Islet of Langerhans (tissue), 1 donor: ENCODE data around the gene LIM2.
A peak's percentile ranks its signal among the peaks of the same experiment; 100 is the strongest.

Experiments used
- FAIRE-seq: peaks from one replicate; lab custom pipeline; 2011; peaks lifted over from hg19 to GRCh38; lab: Jason Lieb, UNC

LIM2 gene

DNA sequence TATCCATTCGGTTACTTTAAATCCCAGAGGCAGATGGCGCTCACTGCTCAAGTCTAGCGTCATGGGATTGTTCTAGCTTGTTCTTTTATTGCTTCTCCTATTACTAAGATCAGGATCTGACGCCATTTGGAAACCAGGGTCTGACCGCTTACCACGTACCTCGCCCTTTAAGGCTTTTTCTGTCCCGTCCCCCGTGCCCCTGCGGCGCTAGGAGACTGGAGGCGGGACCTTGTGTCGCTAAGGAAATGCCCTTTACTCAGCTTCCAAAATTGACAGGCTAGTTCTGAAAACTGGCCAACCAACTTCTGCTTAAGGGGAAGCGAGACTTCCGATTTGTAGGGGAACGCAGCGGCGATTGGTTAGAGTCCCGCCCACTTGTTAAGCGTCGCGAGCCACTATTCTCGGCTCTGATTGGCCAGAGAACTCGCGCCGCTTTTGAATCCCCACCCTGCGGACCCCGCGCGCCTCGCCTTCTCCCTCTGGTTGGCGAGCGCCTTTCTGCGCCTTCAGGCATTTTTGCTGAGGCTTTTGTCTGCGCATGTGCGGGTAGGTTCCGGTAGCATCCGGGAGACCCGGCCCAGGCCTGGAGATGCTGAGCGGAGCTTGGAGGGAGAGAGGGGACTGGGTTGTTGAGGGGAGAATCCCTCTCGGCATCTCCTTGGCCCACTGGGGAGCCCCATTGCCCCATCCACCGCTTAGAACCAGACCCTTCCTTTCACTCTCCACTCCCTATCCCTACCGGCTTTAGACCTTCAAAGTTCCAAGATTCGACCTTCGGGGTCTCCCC is 6.5 kb upstream of the LIM2 start:
- peak; percentile 30 for FAIRE-seq

DNA sequence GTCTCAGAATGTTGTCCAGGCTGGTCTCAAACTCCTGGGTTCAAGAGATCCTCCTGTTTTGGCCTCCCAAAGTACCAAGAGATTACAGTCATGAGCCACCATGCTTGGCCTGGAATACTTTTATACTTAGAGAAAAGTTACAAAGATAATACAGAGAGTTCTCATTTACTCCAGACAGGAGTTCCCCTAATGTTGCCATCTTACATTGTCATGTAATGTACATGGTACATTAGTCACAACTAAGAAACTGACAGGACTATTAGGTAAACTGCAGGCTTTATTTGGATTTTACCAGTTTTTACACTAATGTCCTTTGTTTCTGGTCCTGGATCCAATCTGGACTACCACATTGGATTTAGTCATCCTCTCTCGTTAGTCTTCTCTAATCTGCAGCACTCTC is 4.9 kb upstream of the LIM2 start:
- FAIRE-seq: no peak

DNA sequence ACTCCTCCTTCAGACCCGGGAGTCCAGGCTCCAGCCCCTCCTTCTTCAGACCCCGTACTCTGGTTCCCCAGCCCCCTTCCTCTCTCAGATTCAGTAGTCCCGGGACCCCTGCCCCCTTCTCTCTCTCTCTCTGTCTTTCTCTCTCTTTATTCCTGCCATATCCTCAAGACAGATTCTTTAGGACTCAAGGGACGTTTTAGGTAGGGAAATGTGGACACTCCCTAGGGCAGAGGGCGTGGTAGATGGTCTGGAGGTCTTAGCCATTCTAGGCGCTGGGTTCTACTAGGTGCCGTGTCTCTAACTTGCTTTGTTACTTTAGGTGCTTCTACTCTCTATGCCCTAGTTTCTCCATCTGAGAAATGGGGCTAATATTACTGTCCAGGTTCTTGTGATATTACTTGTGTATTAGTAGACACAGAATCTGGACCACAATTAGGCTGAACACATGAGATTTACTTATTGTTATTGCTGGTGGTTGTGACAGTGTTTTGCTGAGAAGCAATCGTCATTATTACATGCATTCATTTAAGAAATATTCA is 3.4 kb upstream of the LIM2 start:
- FAIRE-seq: no peak

DNA sequence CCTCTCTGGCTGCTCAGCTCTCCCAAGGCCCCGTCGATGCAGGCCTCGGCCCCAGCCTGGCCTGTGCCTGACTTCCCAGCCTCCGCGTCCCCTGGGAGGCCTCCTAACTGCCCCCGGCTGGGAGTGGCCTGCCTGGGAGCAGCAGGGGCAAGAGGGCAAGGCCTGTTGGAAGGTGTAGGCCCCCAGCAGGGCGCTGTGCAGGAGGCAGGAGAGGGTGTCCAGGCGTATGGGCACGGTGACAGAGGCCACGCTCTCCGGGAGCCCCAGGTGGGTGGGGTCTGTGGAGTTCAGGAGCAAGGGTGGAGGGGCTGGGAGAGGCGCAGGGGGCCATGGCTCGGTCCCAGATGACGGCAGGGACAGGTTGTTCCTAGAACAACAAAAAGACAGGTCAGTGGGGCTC is 1.4 kb upstream of the LIM2 start:
- FAIRE-seq: no peak

DNA sequence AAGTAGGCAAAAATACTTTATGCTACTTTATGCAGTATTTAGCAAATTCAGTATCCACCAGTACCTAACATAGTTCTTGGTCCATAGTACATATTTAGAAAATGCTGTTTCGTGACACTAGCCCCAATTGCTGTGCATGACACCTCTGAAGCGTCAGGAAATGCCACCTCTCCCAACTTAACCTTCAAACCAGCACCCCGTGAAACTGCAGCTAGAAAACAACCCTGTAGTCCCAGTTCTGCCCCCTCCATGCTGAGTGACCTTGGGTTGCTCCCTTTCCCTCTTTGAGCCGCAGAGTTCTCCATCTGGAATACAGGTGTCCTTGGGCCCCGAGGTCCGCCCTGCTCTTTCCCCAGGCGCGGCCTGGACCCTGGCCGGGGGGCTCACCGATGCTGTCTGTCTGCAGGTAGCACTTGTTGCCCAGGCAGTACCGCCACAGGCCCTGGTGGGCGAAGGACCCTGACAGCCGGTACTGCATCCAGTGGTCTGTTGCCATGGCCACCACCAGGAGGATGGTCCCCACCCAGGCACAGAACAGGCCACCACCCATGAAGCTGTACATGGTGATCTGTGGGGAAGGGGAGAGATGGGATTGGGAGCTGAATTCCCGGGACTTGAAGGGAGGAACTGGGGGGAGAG is 773 bp downstream of the LIM2 start:
- no peak for FAIRE-seq

DNA sequence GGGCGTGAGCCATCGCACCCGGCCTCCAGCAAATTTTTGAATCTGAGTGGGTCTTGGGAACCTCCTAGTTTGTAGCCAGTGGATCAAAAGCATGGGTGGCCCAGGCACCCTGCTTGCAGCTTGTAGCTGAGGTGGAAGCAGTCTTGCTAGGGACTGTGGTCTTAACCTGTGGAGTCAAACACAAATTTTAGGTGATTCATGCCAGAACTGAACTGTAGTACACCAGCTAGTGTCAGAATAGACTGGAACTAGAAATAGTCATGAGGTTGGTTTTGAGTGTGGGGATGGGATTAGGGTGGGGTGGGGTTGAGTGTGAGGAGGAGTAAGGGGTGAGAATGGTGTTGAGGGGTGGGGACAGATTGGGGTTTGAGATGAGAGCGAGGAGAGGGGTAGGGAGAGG is 5.8 kb downstream of the LIM2 start:
- FAIRE-seq: no peak

DNA sequence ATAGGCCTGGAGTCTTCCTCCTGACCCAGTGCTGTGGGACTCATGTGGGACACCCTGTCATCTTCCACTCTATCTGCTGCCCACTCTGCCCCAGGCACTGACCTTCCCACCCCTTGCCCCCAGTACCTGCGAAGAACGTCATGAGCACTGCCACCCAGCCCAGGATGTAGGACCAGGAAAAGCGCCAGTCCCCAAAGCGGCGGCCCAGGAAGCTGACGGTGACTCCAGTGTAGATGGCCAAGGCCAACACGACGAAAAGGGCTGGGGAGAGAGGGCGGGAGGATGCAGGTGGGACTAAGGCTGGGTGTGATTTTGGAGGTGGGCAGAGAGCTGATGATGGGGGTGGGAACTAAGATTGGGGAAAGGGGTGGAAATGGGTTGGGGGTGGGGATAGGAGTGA is 7.4 kb downstream of the LIM2 start:
- no peak for FAIRE-seq

DNA sequence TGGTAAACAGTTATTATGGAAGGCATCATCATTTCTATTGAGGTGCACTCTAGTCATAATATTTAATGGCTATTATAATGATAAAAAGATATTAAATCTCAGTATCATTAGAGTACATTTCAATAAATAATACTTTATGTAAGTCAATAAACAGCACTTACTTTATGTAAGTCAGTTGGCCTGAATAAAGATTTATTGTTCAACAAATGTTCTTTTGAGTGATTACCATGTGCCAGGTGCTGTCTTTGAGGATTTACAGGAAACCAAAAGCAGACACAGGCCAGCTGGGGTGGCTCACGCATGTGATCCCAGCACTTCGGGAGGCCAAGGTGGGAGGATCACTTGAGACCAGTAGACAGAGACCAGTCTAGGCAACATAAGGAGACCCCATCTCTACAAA is 10.4 kb downstream of the LIM2 start:
- no peak for FAIRE-seq

DNA sequence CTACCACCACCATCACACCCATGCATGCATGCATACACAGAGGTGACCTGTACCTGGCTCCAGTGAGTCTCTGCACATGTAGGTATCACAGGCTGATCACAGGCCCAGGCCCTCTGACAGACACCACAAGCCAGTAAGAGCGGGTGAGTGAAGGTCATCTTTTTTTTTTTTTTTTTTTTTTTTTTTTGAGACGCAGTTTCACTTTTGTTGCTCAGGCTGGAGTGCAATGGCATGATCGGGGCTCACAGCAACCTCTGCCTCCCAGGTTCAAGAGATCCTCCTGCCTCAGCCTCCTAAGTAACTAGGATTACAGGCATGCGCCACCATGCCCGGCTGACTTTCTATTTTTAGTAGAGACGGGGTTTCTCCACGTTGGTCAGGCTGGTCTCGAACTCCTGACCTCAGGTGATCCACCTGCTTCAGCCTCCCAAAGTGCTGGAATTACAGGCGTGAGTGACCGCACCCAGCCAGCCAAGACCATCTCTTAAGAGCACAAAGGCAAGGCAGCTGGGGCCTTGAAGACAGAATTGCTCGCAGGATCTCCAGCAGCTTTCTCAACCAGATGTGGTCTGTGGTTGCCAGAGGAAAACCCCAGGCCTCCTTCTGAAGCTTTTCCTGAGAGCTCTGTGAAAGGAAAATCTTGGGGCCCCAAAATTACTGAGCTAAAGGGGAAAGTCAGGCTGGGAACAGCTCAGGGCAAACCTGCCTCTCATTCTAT is 12.1 kb downstream of the LIM2 start:
- FAIRE-seq: no peak

DNA sequence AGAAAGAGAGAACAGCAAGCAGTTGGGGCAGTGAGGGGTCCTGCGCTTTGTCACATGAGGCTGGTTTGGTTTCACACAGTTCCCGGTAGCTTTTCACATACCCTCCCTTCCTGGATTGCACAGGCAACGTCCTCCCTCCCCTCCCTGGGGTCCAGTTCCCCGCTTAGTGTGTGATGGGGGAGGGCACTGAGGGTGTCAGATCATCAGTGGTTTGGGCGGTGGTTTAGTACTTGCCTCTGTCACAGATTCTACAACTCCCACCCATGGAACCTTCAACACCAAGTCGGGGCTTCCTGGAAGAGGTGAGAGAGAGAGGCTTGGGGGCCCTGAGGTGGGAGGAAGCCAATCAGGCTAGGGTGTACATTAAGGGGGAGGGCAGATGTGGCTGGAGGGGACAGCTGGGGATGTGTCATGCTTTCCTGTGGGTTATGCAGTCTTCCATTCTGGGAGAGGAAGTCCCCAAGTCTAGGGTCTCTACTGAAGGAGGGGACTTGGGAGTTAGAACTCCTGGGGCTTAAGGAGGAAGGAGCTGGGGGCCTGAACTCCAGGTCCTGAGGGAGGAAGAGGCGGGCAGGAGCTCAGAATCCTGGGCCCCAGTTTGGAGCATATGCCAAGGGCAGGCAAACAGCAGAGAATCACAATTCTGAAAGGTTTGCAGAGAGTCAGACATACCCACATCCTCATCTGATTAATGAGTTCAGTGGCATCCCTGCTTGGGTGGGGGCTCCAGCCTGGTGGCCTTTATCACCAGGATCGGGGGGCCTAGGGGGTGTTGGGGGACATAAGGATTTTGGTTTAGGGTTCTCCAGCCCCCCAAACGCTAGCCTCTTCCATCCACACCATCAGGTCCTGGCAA is 14.9 kb downstream of the LIM2 start, which contains the start of gene NKG7:
NKG7 (minus strand) TSS at position 6 of the 856 bp plus-strand sequence. CDS start 119 bp downstream, outside the sequence.
- no peak for FAIRE-seq

DNA sequence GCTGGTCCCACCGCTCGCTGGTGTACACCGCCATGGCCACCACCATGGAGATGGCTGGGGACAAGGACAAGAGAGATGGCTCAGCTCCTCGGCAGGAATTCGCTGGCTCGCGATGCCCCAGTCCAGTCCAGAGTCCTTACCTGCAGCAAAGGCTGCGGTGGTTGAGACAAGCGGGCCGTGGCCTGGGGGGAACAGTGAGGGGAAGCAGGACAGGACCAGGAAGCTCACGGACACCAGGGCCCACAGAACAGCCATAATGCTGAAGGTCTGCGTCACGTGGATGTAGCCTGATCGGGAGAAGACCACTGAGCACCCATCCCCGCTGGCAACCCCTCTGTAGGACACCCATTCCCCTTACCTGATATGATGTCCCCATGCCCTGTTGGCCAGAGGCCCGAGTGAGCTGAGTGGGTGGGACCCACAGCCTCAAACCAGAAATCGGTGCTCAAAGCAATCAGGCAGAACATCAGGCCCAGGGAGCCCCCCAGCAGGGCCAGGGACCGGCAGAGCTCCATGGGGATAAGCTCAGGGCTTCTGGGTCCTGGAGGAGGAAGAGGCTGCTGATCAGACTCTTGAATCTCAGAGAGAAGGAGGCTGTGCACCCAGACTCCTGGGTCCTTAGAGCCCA is 15.6 kb downstream of the LIM2 start:
- no peak for FAIRE-seq

DNA sequence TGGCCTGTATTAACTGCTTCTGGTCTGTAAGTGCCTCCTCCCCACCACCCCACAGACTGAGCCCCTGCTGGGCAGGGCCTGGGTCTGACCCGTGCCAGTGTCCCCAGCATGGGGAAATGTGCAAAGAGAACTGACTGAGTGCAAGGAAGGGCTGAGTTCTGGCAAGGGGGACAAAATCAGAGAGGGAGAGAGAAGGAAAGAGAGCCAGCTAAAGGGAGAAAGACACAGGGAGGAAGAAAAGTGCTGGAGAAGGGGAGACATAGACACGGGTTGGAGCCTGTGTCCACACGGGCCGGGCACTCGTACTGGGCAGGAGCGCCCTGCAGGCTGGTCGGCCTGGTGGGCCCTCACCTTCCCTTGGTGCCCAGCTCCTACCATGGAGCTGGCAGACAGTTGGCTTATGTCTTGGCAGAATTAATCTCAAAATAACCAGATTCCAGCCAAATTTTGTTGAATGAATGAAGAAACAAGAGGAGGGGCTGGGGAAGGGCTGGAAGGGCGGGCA is 16.5 kb downstream of the LIM2 start:
- no peak for FAIRE-seq

DNA sequence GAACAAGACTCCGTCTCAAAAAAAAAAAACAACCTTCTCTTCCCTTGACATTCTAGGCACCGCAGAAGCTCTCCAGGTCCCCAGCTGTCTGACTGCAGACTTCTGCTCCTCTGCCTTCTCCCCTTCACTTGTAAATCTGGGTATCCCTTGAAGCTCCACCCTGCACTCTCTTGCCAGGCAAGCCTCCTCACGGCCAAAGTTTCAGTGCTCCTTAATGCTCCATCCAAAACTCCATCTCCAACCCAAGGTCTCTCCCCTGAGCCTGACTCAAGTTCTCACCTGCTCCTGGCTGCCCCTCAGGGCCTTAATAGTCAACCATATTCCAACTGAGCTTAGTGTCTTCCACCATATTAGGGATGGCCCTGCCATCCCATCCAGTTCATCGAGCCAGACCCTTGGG is 17.5 kb downstream of the LIM2 start:
- FAIRE-seq: no peak

DNA sequence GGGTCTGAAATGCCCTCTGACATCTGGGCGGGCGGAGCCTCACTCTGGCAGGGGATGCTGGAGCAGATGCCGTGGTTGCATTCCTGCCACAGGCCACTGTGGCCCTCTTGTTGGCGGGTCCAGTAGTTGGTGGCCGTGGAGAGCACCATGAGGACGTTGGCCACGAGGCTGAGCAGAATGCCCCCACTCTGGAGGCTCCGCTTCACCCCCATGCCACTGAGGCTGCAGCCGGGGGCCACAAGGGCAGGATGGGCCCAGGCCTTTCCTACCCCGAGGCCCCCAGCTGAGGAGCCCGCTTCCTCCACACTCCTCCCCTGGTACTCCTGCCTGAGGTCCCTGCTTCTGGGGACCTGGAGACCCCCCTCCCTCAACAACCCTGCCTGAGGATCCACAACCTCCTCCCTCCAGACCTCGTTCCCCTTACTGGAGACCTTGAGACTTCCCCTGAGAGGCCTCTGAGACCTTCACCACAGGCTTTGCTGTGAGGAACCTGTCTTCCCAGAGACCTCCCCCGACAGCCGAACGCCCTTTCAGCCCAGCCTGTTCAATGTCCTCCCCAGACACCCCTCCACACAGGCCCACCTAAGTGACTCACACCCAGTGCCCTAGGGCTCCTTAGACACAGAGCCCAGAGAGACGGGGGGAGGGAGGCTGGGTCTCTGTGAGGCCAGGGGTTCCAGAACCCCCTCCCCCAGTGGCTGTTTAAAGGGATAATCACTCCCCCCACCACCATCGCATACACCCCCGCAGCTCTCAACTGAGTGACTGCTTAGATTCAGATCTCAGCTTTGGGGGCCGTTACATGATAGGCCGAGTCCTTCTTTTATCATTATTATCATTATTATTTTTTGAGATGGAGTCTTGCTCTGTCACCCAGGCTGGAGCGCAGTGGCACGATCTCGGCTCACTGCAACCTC is 19.1 kb downstream of the LIM2 start, which contains the start of gene CLDND2:
CLDND2 (minus strand) TSS at position 638 of the 917 bp plus-strand sequence; CDS start at position 212, 426 bp downstream.
- no peak for FAIRE-seq

DNA sequence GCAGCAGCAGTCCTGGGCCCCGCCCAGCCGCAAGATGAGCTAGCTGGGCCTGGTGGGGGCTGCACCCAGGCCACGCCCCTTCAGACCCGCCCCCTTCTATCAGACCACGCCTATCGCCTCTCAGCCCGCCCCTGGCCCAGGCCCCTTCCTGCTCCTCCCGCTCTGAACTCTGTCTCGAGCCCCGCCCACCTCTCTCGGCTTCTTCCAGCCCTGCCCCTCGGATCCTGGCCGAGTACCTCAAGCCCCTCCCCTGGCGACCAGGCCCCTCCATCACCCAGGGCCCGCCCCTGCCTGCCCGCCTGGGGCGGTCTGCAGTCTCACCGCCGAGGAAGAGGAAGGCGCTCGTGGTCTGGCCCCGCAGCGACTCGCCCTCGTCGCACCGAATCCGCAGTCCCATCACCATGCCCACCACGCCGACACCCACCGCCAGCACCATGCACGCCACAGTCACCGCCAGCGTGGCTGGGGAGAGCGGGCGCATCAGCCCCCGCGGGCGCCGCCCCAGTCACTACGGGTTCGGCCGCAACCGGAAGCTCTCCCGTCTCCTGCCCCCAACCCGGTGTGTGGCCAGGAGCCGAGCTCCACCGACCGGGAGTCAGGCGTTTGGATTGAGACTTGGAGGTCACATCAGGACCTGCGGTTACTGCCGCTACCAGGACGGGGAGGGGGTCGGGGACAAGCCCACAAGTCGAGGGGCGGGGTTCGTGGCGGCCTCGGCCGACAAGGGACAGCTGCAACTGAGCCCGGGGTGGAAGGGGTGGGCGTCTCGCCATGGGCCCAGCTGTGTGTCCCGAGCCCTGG is 20.0 kb downstream of the LIM2 start:
- no peak for FAIRE-seq

DNA sequence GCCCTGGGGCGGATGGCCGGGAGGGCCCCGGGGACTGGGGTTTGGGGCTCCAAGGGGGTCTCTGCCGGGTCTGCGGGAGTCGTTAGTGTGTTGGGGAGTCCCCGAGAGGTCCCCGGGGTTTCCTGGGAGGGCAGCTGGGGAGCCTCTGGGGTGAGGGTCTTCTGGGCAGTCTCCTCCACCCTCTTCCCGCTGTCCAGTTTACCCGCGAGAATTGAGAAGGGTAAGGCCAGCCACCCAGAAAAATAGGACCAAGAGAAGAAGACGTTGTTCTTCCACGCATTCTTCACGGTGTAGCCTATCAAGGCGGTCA is 20.6 kb downstream of the LIM2 start:
- no peak for FAIRE-seq

DNA sequence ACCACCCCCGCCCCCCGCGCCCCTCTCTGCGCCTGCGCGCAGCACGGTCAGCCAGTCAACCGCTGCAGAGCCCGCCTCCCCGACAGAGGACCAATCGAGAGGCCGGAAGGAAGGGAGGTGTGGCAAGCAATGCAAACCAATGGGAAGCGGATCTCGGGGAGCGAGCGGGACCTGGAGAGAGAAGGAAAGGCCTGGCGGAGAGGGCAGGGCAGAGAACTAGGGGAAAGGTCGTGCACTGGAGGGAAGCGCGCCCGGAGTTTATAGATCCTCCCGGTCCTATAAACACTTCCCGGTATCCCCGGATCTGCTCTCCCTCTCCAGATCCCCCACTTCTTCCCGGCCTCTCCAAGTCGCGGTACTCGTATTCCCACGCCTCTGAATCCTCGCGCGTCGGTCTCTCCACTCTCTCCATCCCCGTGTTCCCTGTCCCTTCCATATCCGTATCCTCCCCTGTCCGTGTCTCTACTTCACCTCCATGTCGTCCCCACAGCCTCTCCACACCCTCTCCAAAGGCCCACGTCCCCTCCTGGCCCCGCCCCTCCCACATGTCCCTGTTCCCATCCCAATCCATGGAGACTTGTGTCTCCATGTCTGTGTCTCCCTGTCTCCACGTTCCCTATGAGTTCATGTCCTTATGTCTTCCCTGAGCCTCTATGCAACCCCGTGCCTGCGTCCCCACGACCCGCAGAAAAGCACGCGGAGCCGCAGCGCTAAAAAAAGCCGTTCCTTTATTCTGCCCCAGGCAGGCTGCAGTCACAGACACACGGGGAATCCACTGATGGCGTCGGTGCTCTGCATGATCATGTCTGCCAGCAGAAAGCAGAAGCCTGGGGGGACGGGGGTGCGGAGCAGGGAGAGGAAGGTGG is 21.2 kb downstream of the LIM2 start:
- no peak for FAIRE-seq

DNA sequence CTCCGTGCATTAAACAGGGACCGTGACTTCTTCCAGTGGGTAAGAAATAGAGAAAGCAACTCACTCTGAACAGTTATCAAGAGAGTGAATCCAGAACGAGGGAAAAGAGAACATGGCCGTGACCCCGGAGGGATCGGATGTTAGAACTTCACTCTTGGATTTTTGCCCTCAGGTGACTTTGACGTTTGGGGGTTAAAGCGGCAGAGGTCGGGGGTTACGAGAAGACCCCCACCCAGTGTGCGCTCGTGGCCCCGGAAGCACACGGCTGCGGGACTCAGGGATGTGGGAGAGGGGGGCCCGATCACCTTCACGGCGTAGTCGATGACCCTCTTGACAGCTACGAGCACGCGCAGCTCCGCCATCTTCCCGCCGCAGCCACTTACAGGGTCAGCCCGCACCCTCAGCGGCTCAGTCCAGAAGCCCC is 21.8 kb downstream of the LIM2 start, which contains the start of gene ETFB:
ETFB (minus strand) TSS at position 424 of the 424 bp plus-strand sequence; CDS start at position 362, 62 bp downstream.
- no peak for FAIRE-seq
